NT2/D1 (cell line): Measurements from ENCODE around the gene NRP1.

Source experiments
- SUZ12 ChIP-seq: IDR thresholded peaks from 2 replicates; pipeline ENCODE4 v1.6.1; 2011; ENCODE audit not compliant: insufficient read length, insufficient read depth; ENCODE audit errors: extremely low read depth
- YY1 ChIP-seq: IDR thresholded peaks from 2 replicates; pipeline ENCODE4 v1.6.1; 2011; ENCODE audit not compliant: insufficient read length, insufficient read depth
- ZNF274 ChIP-seq: IDR thresholded peaks from 2 replicates; pipeline ENCODE4 v1.6.1; 2011; ENCODE audit warnings: mild to moderate bottlenecking, low read depth, low read length

DNA sequence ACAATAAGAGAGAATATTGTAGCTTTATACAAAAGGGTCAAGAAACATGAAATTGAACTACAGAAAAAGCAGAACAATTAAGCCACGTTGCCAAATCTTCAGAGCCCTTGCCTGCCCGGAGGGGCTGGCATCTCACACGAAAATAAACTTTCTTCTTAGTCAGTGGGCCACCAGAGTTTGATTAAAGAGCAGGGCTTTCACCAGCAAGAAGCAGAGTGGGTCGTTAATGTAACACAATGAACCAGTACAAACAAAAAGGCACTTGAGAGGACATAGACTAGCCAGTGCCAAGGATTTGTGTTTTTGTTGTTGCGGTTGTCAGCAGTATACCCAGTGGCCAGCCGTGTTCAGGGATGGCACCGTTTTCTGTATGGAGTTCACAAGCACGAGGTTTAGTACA, 155.4 kb downstream of the NRP1 start:
- TF ChIP-seq YY1 (no peak), SUZ12 (no peak), ZNF274 (no peak)
